Inflammatory macrophage treated with lipopolysaccharide for 4 hours (primary cell): ENCODE data around the gene TSC1.

Experiments used
- DNase-seq: peaks from one replicate; pipeline ENCODE4 v3.0.0-alpha.2; 2020

TSC1 gene

DNA sequence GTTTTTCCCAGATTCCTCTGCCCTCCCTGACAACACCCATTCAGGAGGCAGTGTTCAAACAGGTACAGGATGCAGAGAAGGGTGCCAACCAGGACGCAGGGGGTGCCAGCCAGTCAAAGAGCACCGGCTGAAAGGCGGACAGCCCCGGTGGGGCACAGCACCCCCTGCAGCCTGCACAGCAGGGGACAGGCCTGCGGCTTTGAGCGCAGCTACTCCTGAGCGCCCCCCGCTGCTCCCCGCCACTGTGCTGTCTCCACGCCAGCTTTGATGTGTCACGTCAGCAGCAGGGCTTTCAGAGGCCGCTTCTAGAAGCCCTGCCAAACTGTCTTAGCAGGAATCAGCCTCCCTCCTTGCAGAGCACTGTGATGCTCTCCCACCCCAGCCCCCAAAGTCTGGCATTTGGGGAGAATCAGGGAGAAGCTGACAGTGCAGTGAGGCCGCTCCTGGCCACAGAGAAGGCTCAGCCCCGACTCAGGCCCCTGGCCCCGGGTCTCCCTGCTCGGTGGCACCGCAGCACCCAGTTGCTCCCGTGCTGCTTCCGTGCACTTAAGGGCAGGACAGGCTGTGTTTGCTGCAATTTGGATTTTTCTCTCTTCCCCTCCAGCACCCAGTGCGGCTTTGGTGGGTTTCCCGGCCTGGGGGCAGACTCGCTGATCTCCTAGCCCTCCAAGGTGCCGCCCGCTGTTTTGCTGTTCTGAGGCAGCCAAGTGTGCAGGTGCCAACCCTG lies 86.6 kb downstream of the TSC1 start:
- DNase-seq: no peak

DNA sequence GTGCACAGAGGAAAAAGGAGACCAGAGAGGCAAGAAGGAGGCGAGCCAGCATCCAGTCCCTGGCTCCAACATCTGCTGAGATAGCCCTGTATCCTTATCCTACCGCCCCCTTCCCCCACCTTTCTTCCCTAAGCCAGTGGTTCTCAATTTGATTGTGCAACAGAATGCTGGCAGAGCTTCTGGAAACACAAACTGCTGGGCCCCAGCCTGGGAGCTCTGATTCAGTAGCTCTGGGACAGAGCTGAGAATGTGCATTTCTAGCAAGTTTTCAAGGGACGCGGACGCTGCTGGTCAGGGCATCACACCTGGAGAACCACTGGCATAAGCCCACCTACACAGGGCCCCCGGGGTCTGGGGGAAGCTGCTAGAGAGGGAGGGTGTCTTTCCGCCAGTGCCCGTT lies 87.4 kb downstream of the TSC1 start:
- no peak for DNase-seq

DNA sequence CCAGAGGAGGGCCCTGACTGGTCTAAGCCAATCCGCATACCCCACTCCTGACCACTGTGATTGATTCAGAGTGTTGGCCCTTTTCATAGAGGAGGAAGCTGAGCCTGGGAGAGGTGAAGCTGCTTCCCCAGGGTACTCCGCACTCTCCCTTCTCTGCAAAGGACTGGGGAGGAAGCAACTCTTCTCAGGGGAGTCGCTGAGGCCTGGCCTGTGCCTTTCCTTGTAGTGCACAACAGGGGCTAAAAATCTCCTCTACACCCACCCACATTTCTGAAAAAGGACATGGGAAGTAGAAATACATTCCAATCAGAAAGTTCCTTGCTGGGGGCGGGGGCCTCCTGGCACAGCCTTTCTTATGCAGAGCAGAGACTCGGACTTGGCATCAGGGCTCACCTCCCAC lies 88.5 kb downstream of the TSC1 start:
- DNase-seq: no peak

DNA sequence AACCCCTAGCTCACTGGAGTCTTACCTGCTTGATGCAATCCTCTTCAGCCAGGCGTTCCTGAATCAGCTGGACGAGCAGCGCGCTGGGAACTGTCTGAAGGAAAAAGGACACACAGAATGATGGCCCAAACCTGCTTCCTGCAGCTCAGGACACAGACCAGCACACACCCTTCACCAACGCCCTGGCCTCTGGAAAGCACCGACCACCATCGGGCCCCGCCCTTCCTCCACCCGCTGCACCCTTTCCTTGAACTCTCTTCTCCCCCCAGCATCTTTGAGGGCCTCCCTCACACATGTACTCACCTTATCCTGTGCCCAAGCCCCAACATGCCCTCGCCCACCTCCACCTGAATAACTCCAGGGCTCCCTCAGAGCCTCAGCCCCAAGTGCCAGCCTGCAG lies 89.6 kb downstream of the TSC1 start:
- DNase-seq: no peak

DNA sequence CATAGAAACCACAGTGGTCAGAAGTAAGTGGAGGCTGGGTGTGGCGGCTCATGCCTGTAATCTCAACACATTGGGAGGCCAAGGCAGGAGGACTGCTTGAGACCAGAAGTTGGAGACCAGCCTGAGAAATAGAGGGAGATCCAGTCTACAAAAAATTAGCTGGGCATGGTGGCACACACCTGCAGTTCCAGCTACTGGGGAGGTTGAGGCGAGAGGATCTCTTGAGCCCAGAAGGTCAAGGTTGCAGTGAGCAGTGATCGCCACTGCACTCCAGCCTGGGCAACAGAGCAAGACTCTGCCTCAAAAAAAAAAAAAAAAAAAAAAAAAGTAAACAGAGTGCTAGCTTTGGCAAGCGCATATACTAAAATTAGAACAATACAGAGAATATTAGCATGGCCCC lies 90.9 kb downstream of the TSC1 start:
- no peak for DNase-seq

DNA sequence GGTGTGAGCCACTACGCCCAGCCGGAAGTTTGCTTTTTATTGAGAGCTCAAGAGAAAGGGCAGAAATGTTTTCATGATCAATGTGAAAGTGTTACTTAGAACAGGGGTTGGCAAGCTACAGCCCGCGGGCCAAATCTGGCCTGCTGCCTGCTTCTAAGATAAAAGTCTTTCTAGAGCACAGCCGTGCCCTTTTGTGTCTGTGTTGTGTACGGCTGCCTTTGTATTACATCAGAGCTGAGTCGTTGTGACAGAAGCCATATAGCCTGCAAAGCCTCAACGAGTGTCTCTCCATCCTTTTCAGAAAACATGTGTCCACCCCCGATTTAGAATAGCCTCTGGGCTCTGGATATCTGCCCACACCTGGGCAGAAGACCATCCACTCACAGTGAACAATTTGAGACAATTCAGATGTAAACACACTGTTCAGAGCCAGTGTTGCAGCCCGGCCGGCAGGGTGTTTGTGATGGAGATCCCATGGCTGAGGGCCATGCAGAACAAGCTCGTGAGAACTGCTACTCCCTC lies 95.2 kb downstream of the TSC1 start:
- no peak for DNase-seq

DNA sequence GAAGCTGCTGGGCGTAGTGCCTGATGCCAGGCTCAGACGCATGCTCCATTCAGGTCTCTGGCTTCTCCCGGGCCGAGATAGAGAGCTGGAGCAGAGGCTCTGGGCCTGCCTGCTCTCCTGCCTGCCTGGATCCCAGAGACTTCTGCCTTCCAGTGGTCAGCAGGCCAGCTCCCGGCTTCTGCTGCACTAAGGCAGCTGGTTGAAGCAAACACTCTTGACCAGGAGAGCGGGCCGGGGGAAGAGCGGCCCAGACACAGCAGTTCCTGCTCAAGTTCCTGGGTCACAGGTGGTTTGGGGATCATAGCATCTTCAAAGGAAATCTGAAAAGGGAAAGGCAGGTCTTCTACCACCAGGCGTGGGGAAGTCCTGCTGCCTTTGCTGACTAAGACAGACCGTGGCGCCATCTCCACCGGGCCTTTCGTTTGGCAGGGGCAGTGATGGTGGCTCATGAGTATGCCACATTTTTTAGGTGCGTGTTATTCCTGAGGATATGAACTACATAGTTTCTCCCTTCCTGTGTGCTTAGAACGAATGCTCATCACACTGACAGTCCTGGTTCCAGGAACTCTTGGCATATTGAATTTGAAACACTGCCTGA lies 97.4 kb downstream of the TSC1 start:
- no peak for DNase-seq

DNA sequence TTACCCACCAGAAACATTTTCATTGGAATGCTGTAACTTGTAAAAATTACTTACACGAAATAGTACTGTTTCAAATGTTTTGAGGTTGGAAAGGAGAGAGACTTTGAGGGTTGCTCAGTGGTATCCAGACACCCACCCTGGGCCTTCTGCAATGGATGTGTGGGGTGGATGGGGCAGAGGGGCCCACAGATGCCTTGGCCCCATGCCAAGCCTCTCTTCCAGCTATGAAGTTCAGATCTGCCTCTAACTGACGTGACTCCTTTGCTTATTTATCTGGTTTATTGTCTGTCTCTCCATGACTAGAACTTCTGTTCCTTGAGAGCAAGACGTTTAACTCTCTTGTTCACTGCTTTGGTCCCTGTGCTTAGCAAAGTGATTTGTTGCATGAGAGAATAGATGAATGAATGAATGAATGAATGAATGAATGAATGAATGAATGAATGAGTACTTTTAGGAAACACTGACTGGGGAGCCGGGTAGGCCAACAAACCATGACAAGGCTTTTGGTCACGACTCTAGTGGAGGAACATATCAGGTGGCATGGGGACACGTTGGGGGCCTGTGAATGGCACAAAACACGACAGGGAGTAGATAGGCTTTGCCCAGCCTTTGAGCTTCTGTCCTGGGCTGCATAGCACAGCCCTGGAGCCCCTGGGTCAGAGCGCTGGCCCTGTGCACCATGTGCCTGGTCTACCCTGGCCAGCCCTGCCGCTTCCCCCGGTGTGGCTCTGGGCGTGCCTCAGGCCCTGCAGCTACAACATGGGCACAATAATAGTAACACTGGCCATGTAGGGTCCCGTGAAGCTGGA lies 98.1 kb downstream of the TSC1 start:
- no peak for DNase-seq

DNA sequence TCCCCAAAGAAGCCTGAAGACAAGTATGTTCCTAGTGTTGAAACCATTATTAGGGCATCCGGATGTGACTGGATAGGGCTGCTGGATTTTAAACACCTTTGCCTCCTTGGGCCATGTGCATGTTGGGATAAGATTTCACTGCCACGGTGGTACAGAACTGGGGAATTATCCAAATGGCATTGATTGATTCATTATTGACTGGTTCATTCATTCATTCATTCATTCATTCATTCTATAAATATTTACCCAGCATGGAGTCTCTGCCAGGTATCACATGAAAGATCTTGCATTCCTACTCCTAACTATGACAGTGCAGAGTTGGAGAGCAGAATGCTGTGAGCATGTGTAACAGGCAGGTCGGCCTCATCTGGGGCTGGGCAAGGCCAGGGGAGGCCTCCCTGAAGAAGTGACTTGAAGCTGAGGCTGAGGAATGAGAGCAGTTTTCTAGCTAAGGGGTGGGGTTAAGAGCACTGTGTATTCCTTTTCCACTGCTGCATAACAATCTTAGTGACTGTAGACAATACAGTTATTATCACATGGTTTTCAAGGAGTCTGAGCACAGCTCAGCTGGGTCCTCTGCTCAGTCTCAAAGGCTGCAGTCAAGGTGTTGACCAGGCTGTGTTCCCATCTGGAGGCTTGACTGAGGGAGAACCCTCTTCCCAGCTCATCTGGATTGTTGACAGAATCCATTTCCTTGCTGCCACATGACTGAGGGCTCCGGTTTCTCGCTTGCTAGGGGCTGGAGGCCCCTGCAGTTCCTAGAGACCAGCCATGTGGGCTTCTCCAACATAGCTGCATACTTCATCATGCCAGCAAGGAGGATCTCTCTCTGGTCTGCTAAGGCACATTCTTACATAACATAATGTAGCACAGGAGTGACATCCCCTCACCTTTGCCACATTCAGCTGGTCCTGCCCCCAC lies 102.0 kb downstream of the TSC1 start:
- no peak for DNase-seq
